Cardiac fibroblast (primary cell): ENCODE results near the gene COLQ.
A peak's percentile ranks its signal among the peaks of the same experiment; 100 is the strongest.

Experiments used
- DNase-seq, 2 donors: peaks; one replicate each; pipeline versions ENCODE4 v3.0.0 to v3.0.0-alpha.2; 2010; ENCODE audit warnings: low read depth in 2 of 2
- H3K4me3 ChIP-seq, 2 donors: replicated peaks in 1 of 2; 1 replicate in 1 of 2; 2 replicates in 1 of 2; pipeline ENCODE4 v1.5.1; 2011; ENCODE audit warnings: low read depth in 2 of 2, low read length in 2 of 2, mild to moderate bottlenecking in 2 of 2, moderate library complexity in 1 of 2
- CTCF ChIP-seq: IDR thresholded peaks from one replicate; pipeline ENCODE4 v1.5.1; 2011; ENCODE audit warnings: low read depth, mild to moderate bottlenecking, low read length, inconsistent platforms

COLQ gene

GRCh38 chr3:15513116-15513515 lies 8.4 kb downstream of the COLQ start:
- H3K4me3 ChIP-seq, result no peak overlapping the region
- no peak for TF ChIP-seq CTCF
- no peak for DNase-seq

GRCh38 chr3:15512166-15512565 lies 9.3 kb downstream of the COLQ start:
- DNase-seq, result peak; percentile 25 to 74
- no peak for TF ChIP-seq CTCF
- H3K4me3 ChIP-seq, result no peak overlapping the region

DNA sequence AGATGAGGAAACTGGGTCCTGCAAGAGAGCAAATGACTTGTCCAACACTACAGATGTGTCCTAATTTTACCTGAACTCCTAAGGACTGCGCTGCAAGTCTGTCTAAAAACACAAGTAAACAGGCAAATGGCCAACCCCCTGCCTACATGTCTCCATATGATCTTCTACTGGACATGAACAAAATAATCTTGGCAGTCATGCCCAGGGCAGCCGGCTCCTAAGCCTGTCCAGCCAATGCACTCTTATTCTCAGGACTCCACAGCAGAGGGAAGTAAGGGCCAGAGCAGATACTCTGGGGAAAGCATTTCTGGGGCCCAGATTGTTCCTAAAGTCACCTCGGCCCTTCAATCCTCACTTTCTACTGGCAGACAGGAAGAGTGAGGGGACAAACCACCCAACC lies 10.3 kb downstream of the COLQ start:
- H3K4me3 ChIP-seq, result no peak overlapping the region
- no peak for DNase-seq
- TF ChIP-seq CTCF, result no peak

- no peak for DNase-seq
- TF ChIP-seq CTCF, result no peak
- H3K4me3 ChIP-seq, result no peak overlapping the region
Observed at GRCh38 chr3:15510493-15510892, 11.0 kb downstream of the COLQ start.

DNA sequence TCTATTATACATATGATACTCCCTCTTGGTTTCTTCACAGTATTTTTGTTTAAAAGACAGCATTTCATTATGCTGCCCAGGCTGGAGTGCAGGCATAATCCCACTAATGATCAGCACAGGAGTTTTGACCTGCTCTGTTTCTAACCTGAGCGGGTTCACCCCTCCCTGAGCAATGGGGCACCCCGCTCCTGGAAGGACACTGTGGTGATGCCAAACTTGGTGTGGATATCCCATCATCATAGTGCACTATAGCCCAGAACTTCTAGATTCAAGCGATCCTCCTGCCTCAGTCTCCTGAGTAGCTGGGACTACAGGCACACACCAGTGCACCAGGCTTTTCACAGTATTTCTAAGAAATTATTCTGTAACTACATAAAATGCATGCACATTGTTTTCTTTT lies 14.9 kb downstream of the COLQ start:
- no peak overlapping the region for H3K4me3 ChIP-seq
- no peak for TF ChIP-seq CTCF
- DNase-seq, result no peak

DNA sequence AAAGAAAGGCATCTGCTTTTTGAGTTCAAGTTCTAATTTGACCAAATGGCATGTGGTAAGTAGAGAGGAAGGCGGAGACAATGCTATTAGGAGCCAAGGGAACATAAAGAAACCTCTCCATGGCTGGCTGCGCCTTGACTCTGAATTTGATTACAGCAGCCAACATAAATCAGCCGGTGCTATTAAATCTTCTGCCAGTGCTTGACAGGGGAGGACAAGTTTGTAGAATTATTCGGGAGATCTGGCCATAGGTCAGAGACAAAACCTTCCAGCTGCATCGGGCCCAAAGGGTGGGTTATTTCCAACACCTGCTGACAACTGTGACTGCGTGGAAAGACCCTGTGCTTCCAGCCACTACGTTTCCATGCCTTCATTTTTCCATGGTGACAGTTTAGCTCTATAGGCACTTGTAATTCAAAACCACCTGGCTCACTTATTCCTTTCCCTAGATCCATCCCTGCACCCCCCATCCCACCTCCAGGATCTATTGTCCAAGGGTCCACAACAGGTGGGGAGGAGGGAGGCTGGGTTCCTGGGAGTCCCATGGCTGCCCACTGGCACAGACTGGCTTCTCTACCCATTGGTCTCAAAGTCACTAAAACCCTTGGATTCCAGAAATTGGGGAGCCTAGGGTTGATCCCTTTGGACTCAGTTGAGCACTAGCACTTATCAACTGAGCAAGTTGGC lies 15.9 kb downstream of the COLQ start:
- no peak for TF ChIP-seq CTCF
- no peak overlapping the region for H3K4me3 ChIP-seq

GRCh38 chr3:15502616-15503015 lies 18.9 kb downstream of the COLQ start:
- H3K4me3 ChIP-seq, result no peak overlapping the region
- no peak for TF ChIP-seq CTCF
- no peak for DNase-seq

More for the DNA sequence above, 15.9 kb downstream of the COLQ start:
- no peak for DNase-seq
